CD4-positive, CD25-positive, alpha-beta regulatory T cell (primary cell): ENCODE data around the gene GPNMB. TPM values are rescaled to one million over a fixed set of nuclear protein-coding genes. Genes with fewer than 3 reads are reported as not detected.
A peak's percentile ranks its signal among the peaks of the same experiment; 100 is the strongest.
"Not testable (repeated sequence)": the region's sequence is repeated elsewhere in the genome, so short reads cannot be mapped to it uniquely, and the experiment has no call there.

Source experiments
- ATAC-seq, 2 donors: fragments of 150-1000 bp; cut with Tn5 transposase; one replicate each; pipeline ENCODE4 v1.10.0; 2021; ENCODE audit warnings: low read depth in 2 of 2, moderate number of reproducible peaks in 2 of 2, moderate library complexity in 1 of 2
- DNase-seq, 3 donors: peaks; one replicate each; pipeline versions ENCODE4 v3.0.0 to v3.0.0-alpha.2; 2012 to 2022; ENCODE audit warnings: mixed read lengths in 1 of 3
- H3K27ac ChIP-seq: one replicate; pipeline ENCODE4 v1.7.0; 2013; ENCODE audit warnings: mild to moderate bottlenecking, low read length; ENCODE audit not compliant: insufficient read depth, poor library complexity, severe bottlenecking
- H3K27me3 ChIP-seq: one replicate; pipeline ENCODE4 v1.7.0; 2013; ENCODE audit warnings: low read length; ENCODE audit not compliant: control insufficient read depth, insufficient read depth
- H3K36me3 ChIP-seq: one replicate; pipeline ENCODE4 v1.7.0; 2013; ENCODE audit warnings: mild to moderate bottlenecking, low read length, moderate library complexity; ENCODE audit not compliant: control insufficient read depth, insufficient read depth
- H3K4me1 ChIP-seq: 2 replicates; pipeline ENCODE4 v1.7.0; 2013; ENCODE audit warnings: mild to moderate bottlenecking, low read length; ENCODE audit not compliant: insufficient read depth, control insufficient read depth, poor library complexity, severe bottlenecking
- H3K4me3 ChIP-seq: one replicate; pipeline ENCODE4 v1.7.0; 2013; ENCODE audit warnings: low read depth, mild to moderate bottlenecking, low read length, moderate library complexity
- H3K9me3 ChIP-seq, 2 experiments: 1 replicate in 1 of 2; 2 replicates in 1 of 2; pipeline ENCODE4 v1.7.0; 2013; ENCODE audit warnings: low read length in 2 of 2, mild to moderate bottlenecking in 1 of 2, moderate library complexity in 1 of 2; ENCODE audit not compliant: control insufficient read depth in 2 of 2
- H3K27ac Mint-ChIP-seq, 3 donors: one replicate each; pipeline ENCODE4 v1.8.0; 2020 to 2022; ENCODE audit warnings: mild to moderate bottlenecking in 3 of 3, mixed read lengths in 3 of 3, moderate library complexity in 2 of 3
- H3K27me3 Mint-ChIP-seq: one replicate; pipeline ENCODE4 v1.8.0; 2022; ENCODE audit warnings: mild to moderate bottlenecking, mixed read lengths
- H3K36me3 Mint-ChIP-seq: one replicate; pipeline ENCODE4 v1.8.0; 2020; ENCODE audit warnings: mixed read lengths
- H3K4me1 Mint-ChIP-seq, 4 donors: one replicate each; pipeline ENCODE4 v1.8.0; 2020 to 2022; ENCODE audit warnings: mixed read lengths in 4 of 4, mild to moderate bottlenecking in 1 of 4
- H3K4me3 Mint-ChIP-seq, 4 donors: one replicate each; pipeline ENCODE4 v1.8.0; 2020 to 2022; ENCODE audit warnings: mild to moderate bottlenecking in 4 of 4, mixed read lengths in 4 of 4, moderate library complexity in 3 of 4
- H3K9me3 Mint-ChIP-seq, 7 donors: one replicate each; pipeline ENCODE4 v1.8.0; 2020 to 2022; ENCODE audit warnings: mixed read lengths in 7 of 7, mild to moderate bottlenecking in 3 of 7, moderate library complexity in 2 of 7
- polyA plus RNA-seq, 4 donors: library from polyadenylated mRNA; unstranded; fragments of 300-500 nt; fragmentation: Illumina TruSeq; gene quantifications; one replicate each; pipeline ENCODE4 v1.2.3, GENCODE V29; 2021
- total RNA-seq: library from RNA; stranded (reverse); gene quantifications from one replicate; pipeline ENCODE4 v1.2.3, GENCODE V29; 2022

GPNMB gene
- total and polyA plus RNA-seq, 5 donors from 2014 or later = 0.66 TPM; not detected in 4

GRCh38 chr7:23308754-23309153 is 62.2 kb downstream of the GPNMB start:
- H3K4me1 ChIP-seq = peaks cover 10% of the 10 kb centered on the region
- H3K9me3 ChIP-seq = no peaks in the 10 kb centered on the region
- no peak overlapping the region for H3K4me3 ChIP-seq
- ATAC-seq (no peak), DNase-seq (no peak)
- no peak overlapping the region for H3K4me3 Mint-ChIP-seq
- H3K9me3 Mint-ChIP-seq = peaks cover 0 to 2% (median 0%) of the 10 kb centered on the region in 7 donors
- peaks cover 27% of the 10 kb centered on the region for H3K36me3 Mint-ChIP-seq
- peaks cover 23 to 40% (median 28%) of the 10 kb centered on the region in 4 donors for H3K4me1 Mint-ChIP-seq
- no peaks in the 10 kb centered on the region for H3K27me3 ChIP-seq
- peaks cover 38% of the 10 kb centered on the region for H3K36me3 ChIP-seq
- H3K27ac ChIP-seq = no peak overlapping the region
- no peaks in the 10 kb centered on the region for H3K27me3 Mint-ChIP-seq
- H3K27ac Mint-ChIP-seq = peak overlapping the region in 1 of 3 donors; percentile 55

GRCh38 chr7:23312141-23312540 is 65.6 kb downstream of the GPNMB start:
- H3K27me3 Mint-ChIP-seq, H3K9me3 ChIP-seq, H3K27me3 ChIP-seq, H3K4me1 ChIP-seq, H3K4me3 ChIP-seq, ATAC-seq, H3K9me3 Mint-ChIP-seq, H3K27ac ChIP-seq, DNase-seq, H3K4me3 Mint-ChIP-seq: not testable (repeated sequence)
- peaks cover 29% of the 10 kb centered on the region for H3K36me3 ChIP-seq
- Mint-ChIP-seq H3K27ac (peak overlapping the region in 1 of 3 donors; percentile 38), H3K36me3 (peaks cover 18% of the 10 kb centered on the region), H3K4me1 (peaks cover 0 to 11% (median 6%) of the 10 kb centered on the region in 4 donors)

GRCh38 chr7:23315366-23315765 is 68.8 kb downstream of the GPNMB start:
- Mint-ChIP-seq H3K9me3 (no peaks in the 10 kb centered on the region), H3K36me3 (peaks cover 2% of the 10 kb centered on the region), H3K4me1 (peaks cover 0 to 5% (median 0%) of the 10 kb centered on the region in 4 donors), H3K4me3 (no peak overlapping the region), H3K27ac (no peak overlapping the region), H3K27me3 (peaks cover 5% of the 10 kb centered on the region)
- Histone ChIP-seq H3K36me3 (no peaks in the 10 kb centered on the region), H3K9me3 (no peaks in the 10 kb centered on the region), H3K27ac (no peak overlapping the region), H3K27me3 (peaks cover 3% of the 10 kb centered on the region), H3K4me1 (no peaks in the 10 kb centered on the region), H3K4me3 (no peak overlapping the region)
- ATAC-seq (no peak), DNase-seq (no peak)

Other genes starting within 250 kb of the GPNMB start
- gene HYCC1, start 232.6 kb upstream of the GPNMB start, total RNA-seq = 38.6 TPM
- gene HYCC1, start 232.6 kb upstream of the GPNMB start, polyA plus RNA-seq = 10 to 100 TPM; 12.8 to 19.7 (median 15.5) TPM
- gene KLHL7, start 141.0 kb upstream of the GPNMB start, total RNA-seq = 19.7 TPM
- 10 to 100 TPM; 24.8 to 32.4 (median 27.5) TPM for gene KLHL7, start 141.0 kb upstream of the GPNMB start, polyA plus RNA-seq
- 25.6 TPM for gene NUP42, start 64.7 kb upstream of the GPNMB start, total RNA-seq
- 10 to 100 TPM; 31.8 to 55.6 (median 44.5) TPM for gene NUP42, start 64.7 kb upstream of the GPNMB start, polyA plus RNA-seq
- gene MALSU1, start 52.6 kb downstream of the GPNMB start, total RNA-seq = 34.3 TPM
- gene MALSU1, start 52.6 kb downstream of the GPNMB start, polyA plus RNA-seq = 10 to 100 TPM; 72.6 to 86.2 (median 80.6) TPM
- 1.7 TPM for gene IGF2BP3, start 223.7 kb downstream of the GPNMB start, total RNA-seq
- not detected for gene IGF2BP3, start 223.7 kb downstream of the GPNMB start, polyA plus RNA-seq